Kidney capillary endothelial cell (primary cell): ENCODE results near the gene SREK1.
"Not testable (repeated sequence)": the region's sequence is repeated elsewhere in the genome, so short reads cannot be mapped to it uniquely, and the experiment has no call there.

Source experiments
- DNase-seq: peaks from one replicate; pipeline ENCODE4 v3.0.0-alpha.2; 2018; ENCODE audit warnings: low spot score

SREK1 gene

GRCh38 chr5:66144074-66144833, at the start of gene SREK1:
Gene SREK1, plus strand, starts transcription at chr5:66144300. Its CDS starts 77 bp downstream, at chr5:66144377.
- peak; percentile 84 for DNase-seq

GRCh38 chr5:66100851-66101250, 43.2 kb upstream of the SREK1 start:
- DNase-seq: no peak

DNA sequence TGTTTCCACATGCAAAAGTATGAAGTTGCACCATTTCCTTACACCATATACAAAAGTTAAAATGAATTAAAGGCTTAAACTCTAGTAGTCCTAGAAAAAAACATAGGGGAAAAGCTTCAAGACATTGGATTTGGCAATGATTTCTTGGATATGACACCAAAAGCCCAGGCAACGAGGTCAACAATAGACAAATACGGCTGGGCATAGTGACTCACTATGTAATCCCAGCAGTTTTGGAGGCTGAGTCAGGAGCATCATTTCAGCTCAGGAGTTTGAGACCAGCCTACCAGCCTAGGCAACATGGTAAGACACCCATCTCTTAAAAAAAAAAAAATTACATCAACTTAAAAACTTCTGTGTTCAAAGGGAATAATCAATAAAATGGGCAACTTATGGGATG, 30.9 kb upstream of the SREK1 start:
- DNase-seq: peak; percentile 26

DNA sequence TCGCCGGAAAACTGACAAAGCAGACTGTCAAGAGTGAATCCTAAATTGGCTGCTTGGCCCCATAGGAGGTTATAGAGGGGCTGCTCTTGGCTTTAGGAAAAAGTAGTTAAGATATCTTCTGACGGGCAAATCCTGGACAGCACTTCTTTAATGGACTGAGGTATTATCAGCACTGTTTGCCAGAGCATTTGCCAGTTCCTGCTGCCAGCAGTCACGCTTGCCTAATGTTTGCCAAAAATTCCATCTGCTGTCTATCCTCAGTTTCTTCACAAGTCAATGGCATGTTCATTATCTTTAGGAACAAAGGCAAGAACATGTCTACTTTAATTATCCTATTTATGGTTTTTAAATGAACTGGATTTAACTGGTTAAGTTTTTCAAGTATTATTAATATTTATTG, 25.8 kb upstream of the SREK1 start:
- DNase-seq: no peak

DNA sequence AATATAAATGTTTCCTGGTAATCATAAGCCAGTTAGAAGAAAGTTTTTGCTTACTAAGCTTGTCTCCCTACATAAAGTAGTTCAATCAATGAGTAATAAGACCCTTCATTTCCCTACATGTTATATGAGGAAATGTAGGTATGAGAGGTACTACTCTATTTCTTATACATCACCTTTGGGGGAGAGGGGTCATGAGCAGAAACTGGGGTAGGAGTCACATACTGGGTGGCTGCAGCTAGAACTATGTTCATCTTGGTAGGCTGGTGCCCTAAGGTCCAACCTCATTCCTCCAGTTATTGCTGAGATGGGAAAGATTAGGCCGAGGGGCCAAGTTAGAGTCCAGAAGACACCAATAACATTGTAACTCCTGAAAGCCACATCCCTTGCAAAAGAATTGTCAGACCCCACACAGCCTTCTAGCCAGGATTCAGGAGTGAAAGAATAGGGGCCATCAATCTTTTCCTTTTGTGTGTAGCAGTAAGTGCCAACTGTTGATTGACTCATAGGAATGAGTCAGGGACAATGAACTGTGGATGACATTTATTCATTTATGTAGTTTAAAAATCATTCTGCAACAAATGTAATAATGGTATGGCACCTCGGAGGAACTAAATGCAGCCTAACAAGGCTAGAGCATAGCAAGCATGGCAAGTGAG, 21.6 kb upstream of the SREK1 start:
- DNase-seq: no peak

- DNase-seq: no peak
Observed at GRCh38 chr5:66129144-66129543, 15.0 kb upstream of the SREK1 start.

DNA sequence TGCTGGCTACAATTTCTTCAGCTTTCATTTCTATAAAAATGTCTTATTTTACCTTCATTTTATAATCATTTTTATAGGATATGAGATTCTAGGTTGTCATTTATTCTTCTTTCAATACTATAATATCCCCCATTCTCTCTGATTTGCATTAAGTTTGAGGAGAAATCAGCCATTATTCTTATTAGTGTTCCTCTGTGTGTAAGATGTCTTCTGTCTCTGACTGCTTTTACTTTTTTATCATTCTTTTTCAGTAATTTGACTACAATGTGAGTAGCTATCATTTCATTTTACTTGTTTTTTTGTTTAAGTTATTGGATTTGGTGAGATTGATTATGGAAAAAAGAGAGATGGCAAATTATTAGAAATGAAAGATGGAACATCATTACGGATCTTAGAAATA, 13.6 kb upstream of the SREK1 start:
- no peak for DNase-seq

DNA sequence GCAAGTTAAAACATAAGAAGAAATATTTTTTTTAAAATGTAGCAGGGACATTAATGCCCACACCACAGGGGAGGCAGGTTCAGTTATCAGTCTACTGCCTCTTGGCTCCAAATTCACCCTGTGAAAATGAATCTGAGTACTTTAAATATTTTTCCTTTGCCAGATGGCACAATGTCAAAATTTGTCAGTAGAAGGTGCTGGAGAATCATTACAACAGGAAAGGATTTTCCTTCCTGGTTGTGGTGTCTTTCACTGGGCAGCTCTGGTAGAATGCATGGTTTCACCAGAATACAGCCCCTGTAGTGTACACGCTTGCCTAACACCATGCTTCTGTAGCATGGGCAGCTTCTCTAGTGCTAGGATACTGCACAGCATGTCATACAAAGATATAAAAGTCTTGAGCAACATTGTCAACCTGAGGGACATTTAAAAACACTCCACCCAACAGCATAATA, 9.7 kb upstream of the SREK1 start:
- DNase-seq: no peak

GRCh38 chr5:66136053-66136452, 8.0 kb upstream of the SREK1 start:
- DNase-seq: no peak

DNA sequence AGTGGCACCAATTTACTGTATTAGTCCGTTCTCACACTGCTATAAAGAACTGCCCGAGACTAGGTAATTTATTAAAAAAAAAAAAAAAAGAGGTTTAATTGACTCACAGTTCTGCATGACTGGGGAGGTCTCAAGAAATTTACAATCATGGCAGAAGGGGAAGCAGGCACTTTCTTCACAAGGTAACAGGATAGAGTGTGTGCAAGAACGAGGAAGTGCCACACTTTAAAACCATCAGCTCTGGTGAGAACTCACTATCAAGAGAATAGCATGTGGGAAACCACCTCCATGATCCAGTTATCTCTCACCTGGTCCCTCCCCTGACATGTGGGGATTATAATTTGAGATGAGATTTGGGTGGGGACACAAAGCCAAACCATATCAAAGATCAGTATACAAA, 7.2 kb upstream of the SREK1 start:
- not testable (repeated sequence) for DNase-seq

GRCh38 chr5:66138637-66139317, 5.3 kb upstream of the SREK1 start:
- DNase-seq: no peak

GRCh38 chr5:66139318-66139712, 4.8 kb upstream of the SREK1 start:
- no peak for DNase-seq

GRCh38 chr5:66142417-66142816, 1.7 kb upstream of the SREK1 start:
- DNase-seq: no peak

DNA sequence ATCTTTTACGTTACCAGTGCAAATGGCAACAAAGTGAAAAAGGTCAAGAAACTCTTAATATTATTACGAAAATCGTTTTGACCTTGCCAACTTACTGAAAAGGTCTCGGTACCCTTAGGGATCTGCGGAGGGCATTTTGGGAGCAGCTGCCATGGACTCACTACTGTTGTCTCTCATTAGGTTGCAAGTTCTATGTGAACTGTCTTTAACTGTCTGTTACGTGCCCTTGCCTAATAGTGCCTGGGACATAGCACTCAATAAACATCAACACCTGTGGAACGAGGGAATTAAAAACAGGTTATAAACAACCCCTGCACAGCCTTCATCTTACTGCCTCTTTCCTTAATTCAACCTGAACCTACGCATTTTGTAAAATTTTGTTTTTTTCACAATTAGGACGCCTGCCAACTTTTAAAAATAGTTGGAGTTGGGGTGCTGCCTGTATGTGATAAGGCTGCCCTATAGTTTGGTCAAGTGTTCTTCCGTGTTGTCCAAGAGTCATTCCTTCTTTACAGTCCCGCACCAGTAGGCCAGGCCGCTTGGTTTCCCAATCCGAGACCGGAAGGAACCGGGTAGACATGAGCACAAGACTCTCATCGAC, 527 bp upstream of the SREK1 start:
- no peak for DNase-seq

GRCh38 chr5:66144834-66145390, 812 bp downstream of the SREK1 start:
- DNase-seq: no peak

- DNase-seq: no peak
Observed at GRCh38 chr5:66145737-66146136, 1.6 kb downstream of the SREK1 start.

GRCh38 chr5:66149950-66150349, 5.8 kb downstream of the SREK1 start:
- DNase-seq: no peak

GRCh38 chr5:66151030-66151429, 6.9 kb downstream of the SREK1 start:
- DNase-seq: no peak

DNA sequence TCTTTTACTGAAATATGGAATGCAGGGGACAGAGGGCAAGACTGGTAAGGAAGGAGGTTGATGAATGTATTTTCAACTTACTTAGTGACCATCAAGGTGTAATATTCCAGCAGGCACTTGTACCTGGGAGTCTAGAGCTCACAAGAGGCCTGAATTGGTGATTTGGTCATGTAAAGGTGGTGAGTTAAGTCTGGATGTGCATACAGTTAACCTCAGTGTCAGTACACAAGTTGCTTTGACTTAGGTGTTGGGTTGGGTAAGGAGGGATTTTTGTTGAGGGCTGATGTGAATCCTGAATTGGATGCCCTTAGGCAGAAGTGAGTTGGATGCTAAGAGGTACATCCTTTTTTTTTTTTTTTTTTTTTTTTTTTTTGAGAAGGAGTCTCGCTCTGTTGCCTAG, 7.4 kb downstream of the SREK1 start:
- no peak for DNase-seq

- DNase-seq: no peak
Observed at GRCh38 chr5:66157046-66157445, 12.9 kb downstream of the SREK1 start.

- no peak for DNase-seq
Observed at GRCh38 chr5:66161356-66161755, 17.3 kb downstream of the SREK1 start.

GRCh38 chr5:66164044-66164790, 20.1 kb downstream of the SREK1 start:
- DNase-seq: no peak
